ENCODE results near the gene CECR2. TPM values are rescaled to one million over a fixed set of nuclear protein-coding genes. Genes with fewer than 3 reads are reported as not detected.

CECR2 gene
- total and polyA plus RNA-seq, 10 of the 15 experiments (the other 5 are each of a cell fraction or from before 2014, with no cell fraction given) = 0.01 to 0.08 (median 0.01) TPM; not detected in 7

DNA sequence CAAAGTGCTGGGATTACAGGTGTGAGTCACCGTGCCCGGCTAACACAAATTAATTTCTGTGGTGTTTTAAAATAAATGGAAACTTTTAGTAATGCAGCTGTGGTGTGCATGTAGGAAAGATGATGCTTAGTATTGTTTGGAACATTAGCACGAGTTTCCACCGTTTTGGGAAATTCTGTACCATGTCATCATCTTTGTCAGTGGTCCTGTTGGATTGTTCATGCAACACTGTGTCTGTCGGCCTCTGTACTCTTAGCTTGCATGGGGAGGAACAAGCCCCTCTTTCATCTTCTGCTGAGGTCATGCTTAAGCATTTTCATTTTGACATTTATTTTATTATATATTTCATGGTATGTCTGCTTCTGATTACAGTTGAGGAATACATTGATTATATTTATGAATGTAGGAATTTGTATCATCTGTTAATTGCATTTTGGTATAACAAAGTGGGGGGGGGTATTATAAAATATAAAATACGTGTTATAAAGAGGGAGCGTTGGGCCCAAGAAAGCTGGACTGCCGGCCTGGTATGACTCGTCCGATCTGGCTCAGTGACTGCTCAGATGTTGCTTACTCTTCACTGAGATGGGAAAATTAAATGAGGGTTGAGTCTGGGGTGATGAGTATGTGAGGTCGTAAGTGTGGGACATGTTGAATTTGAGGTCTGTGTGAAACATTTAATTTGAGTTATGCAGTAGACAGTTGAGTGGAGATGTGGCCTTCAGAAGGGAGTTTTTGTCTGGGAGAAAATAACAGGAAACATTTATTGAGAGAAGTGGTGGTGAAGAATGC is 28.7 kb downstream of the CECR2 start:
- no peak for FAIRE-seq
- no peak overlapping the region for H2AFZ ChIP-seq (ENCODE audit: control insufficient read depth, low read depth, low read length)
- in situ Hi-C loops (cut with MboI) (no loop called here), intact Hi-C loops (cut with micrococcal nuclease; ENCODE audit: unreplicated experiment) (no loop called here)
- no TSS peak for BruUV-seq (replicated peaks)
- CTCF ChIA-PET = no interaction called here
- WGBS (ENCODE audit: insufficient coverage, insufficient replicate concordance, low lambda C conversion rate, missing lambda C conversion rate) = 24% methylated on average over 11 of the region's 11 CpGs
- no peaks in the 10 kb centered on the region for H3K4me1 ChIP-seq (ENCODE audit: control insufficient read depth, insufficient read depth, low read length)
- no peaks in the 10 kb centered on the region for H3K27me3 ChIP-seq (replicated peaks in 1 of 2; ENCODE audit: control insufficient read depth in 2 of 2, insufficient read depth in 2 of 2, low read length in 1 of 2)
- RAD21 ChIA-PET (ENCODE audit: unreplicated experiment) = no interaction called here
- H3K9ac ChIP-seq (ENCODE audit: control insufficient read depth, insufficient read depth, low read length) = no peak overlapping the region
- H3K36me3 ChIP-seq (ENCODE audit: control insufficient read depth in 2 of 2, insufficient read depth in 2 of 2, low read length in 1 of 2) = no peaks in the 10 kb centered on the region
- no peak overlapping the region for H3K4me2 ChIP-seq (ENCODE audit: control insufficient read depth, insufficient read depth)
- H3K79me2 ChIP-seq (ENCODE audit: control insufficient read depth, insufficient read depth, low read length) = no peaks in the 10 kb centered on the region
- H3K9me3 ChIP-seq (replicated peaks; ENCODE audit: control insufficient read depth, insufficient read depth, low read length) = no peaks in the 10 kb centered on the region
- TF ChIP-seq ZBED1 (IDR thresholded peaks at IDR 0.05; ENCODE audit: borderline replicate concordance) (no peak), MYC (IDR thresholded peaks at IDR 0.05; ENCODE audit: insufficient read depth, insufficient read length, insufficient replicate concordance, low read length, severe bottlenecking) (no peak)
- ATAC-seq = no peak
- SMC1A ChIA-PET (ENCODE audit: uncharacterized antibody, unreplicated experiment) = interaction anchor here (1.3 kb wide), 1 partner anchor 9 kb away, joined by 3 read pairs; no protein-coding TSS in a partner anchor
- POLR2A ChIA-PET = no interaction called here
- no peaks in the 10 kb centered on the region for H4K20me1 ChIP-seq (ENCODE audit: control insufficient read depth, insufficient read depth)
- H3K4me3 ChIP-seq = no peak overlapping the region
- no peak for DNase-seq (ENCODE audit: low read depth, low spot score)
- H3K27ac ChIP-seq (ENCODE audit: control insufficient read depth, insufficient read depth) = no peak overlapping the region

DNA sequence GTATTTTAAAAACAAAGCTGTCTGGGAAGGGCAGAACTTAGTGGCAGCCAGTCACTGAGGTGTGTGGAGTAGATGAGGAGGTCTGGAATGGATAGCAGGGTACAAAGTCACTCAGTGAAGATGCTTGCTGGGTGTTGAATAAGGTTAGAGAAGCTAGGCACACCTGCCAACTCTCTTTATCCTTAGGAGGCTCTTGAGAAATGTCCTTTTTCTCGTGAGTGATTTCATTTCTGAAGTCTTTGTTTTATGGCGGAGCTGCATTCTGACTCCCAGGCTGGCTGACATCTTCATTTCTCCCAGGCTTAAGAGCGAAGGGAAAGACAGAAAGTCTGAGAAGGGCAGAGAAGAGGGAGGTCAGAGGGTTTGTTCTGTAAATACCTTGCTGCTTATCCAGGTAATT is 31.0 kb downstream of the CECR2 start:
- in situ Hi-C loops (cut with MboI) = no loop called here
- Histone ChIP-seq H2AFZ (ENCODE audit: control insufficient read depth, low read depth, low read length) (no peak overlapping the region), H3K4me2 (ENCODE audit: control insufficient read depth, insufficient read depth) (no peak overlapping the region), H3K36me3 (ENCODE audit: control insufficient read depth in 2 of 2, insufficient read depth in 2 of 2, low read length in 1 of 2) (no peaks in the 10 kb centered on the region), H4K20me1 (ENCODE audit: control insufficient read depth, insufficient read depth) (no peaks in the 10 kb centered on the region), H3K9me3 (replicated peaks; ENCODE audit: control insufficient read depth, insufficient read depth, low read length) (no peaks in the 10 kb centered on the region), H3K9ac (ENCODE audit: control insufficient read depth, insufficient read depth, low read length) (no peak overlapping the region), H3K27me3 (replicated peaks in 1 of 2; ENCODE audit: control insufficient read depth in 2 of 2, insufficient read depth in 2 of 2, low read length in 1 of 2) (no peaks in the 10 kb centered on the region), H3K4me3 (no peak overlapping the region), H3K27ac (ENCODE audit: control insufficient read depth, insufficient read depth) (no peak overlapping the region), H3K4me1 (ENCODE audit: control insufficient read depth, insufficient read depth, low read length) (no peaks in the 10 kb centered on the region), H3K79me2 (ENCODE audit: control insufficient read depth, insufficient read depth, low read length) (no peaks in the 10 kb centered on the region)
- FAIRE-seq = no peak
- intact Hi-C loops (cut with micrococcal nuclease; ENCODE audit: unreplicated experiment) = no loop called here
- 33% methylated on average over 3 of the region's 3 CpGs for WGBS (ENCODE audit: insufficient coverage, insufficient replicate concordance, low lambda C conversion rate, missing lambda C conversion rate)
- no peak for DNase-seq (ENCODE audit: low read depth, low spot score)
- TF ChIP-seq, protein P1, sequence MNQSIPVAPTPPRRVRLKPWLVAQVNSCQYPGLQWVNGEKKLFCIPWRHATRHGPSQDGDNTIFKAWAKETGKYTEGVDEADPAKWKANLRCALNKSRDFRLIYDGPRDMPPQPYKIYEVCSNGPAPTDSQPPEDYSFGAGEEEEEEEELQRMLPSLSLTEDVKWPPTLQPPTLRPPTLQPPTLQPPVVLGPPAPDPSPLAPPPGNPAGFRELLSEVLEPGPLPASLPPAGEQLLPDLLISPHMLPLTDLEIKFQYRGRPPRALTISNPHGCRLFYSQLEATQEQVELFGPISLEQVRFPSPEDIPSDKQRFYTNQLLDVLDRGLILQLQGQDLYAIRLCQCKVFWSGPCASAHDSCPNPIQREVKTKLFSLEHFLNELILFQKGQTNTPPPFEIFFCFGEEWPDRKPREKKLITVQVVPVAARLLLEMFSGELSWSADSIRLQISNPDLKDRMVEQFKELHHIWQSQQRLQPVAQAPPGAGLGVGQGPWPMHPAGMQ (IDR thresholded peaks at IDR 0.05; ENCODE audit: borderline replicate concordance) = no peak
- TF ChIP-seq CBX5 (IDR thresholded peaks at IDR 0.05; ENCODE audit: low read depth) (no peak), RELA (IDR thresholded peaks at IDR 0.05; ENCODE audit: borderline replicate concordance, partially characterized antibody) (no peak), STAT3 (IDR thresholded peaks at IDR 0.05; ENCODE audit: low read depth, low read length) (no peak), MEF2B (IDR thresholded peaks at IDR 0.05; ENCODE audit: partially characterized antibody, poor library complexity, severe bottlenecking) (no peak), MTA2 (IDR thresholded peaks at IDR 0.05; ENCODE audit: low read depth) (no peak), JUND (IDR thresholded peaks at IDR 0.05; ENCODE audit: low read depth, low read length) (no peak), SMC3 (IDR thresholded peaks at IDR 0.05; ENCODE audit: borderline replicate concordance, low read length) (no peak), YBX1 (IDR thresholded peaks at IDR 0.05) (no peak), ZNF384 (IDR thresholded peaks at IDR 0.05; ENCODE audit: borderline replicate concordance, low read depth, low read length) (no peak), TARDBP (IDR thresholded peaks at IDR 0.05; ENCODE audit: borderline replicate concordance) (no peak), SMAD5 (IDR thresholded peaks at IDR 0.05; ENCODE audit: low read depth) (no peak), MYC (IDR thresholded peaks at IDR 0.05; ENCODE audit: insufficient read depth, insufficient read length, insufficient replicate concordance, low read length, severe bottlenecking) (no peak), PAX8 (IDR thresholded peaks at IDR 0.05) (no peak), KLF5 (IDR thresholded peaks at IDR 0.05; ENCODE audit: partially characterized antibody) (no peak)
- TF ChIP-seq, protein P2, sequence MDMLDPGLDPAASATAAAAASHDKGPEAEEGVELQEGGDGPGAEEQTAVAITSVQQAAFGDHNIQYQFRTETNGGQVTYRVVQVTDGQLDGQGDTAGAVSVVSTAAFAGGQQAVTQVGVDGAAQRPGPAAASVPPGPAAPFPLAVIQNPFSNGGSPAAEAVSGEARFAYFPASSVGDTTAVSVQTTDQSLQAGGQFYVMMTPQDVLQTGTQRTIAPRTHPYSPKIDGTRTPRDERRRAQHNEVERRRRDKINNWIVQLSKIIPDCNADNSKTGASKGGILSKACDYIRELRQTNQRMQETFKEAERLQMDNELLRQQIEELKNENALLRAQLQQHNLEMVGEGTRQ (IDR thresholded peaks at IDR 0.05; ENCODE audit: borderline replicate concordance, low read depth, low read length) = no peak
- ChIA-PET POLR2A (no interaction called here), CTCF (no interaction called here), RAD21 (ENCODE audit: unreplicated experiment) (no interaction called here), SMC1A (ENCODE audit: uncharacterized antibody, unreplicated experiment) (no interaction called here)
- no peak for ATAC-seq
- BruUV-seq (replicated peaks) = no TSS peak
